Epithelial cell of proximal tubule (primary cell): ENCODE measurements around the gene STX18. TPM values are rescaled to one million over a fixed set of nuclear protein-coding genes. Genes with fewer than 3 reads are reported as not detected.

Experiments used
- DNase-seq: peaks from one replicate; pipeline ENCODE4 v3.0.0-alpha.2; 2011; ENCODE audit warnings: low read depth
- H3K4me3 ChIP-seq: 2 replicates; pipeline ENCODE4 v1.5.1; 2011; ENCODE audit warnings: low read depth, mild to moderate bottlenecking, low read length
- total RNA-seq: library from RNA; depleted of rRNA; stranded (reverse); fragments of >200 nt; gene quantifications from 2 replicates; pipeline ENCODE4 v1.2.3, GENCODE V29; 2015
- TF ChIP-seq, protein P1 (sequence below): conservative IDR thresholded peaks from 2 replicates; pipeline ENCODE4 v1.5.1; 2012; ENCODE audit warnings: low read depth, mild to moderate bottlenecking, low read length

STX18 gene
- total RNA-seq, 1 donor from 2014 or later: 30.0 TPM

DNA sequence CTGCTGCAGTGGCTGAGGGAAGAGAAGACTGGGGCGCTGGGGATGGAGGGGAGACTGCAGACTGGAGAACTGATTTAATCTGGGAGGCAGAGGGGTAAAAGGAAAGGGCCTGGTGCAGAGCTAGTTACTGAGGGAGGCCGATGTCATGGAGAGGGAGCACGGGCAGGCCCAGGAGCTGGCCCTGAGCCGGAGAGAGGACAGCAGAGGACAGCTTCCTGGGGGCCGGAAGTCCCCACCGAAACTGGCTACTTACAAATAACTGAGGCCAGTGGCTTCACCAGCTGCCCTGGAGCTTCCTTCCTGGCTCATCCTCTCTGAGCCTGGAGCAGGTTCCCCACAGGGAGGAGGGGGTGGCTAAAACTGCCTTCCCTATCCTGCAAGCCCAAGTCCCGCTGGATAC, 128.0 kb downstream of the STX18 start:
- TF ChIP-seq, protein P1, sequence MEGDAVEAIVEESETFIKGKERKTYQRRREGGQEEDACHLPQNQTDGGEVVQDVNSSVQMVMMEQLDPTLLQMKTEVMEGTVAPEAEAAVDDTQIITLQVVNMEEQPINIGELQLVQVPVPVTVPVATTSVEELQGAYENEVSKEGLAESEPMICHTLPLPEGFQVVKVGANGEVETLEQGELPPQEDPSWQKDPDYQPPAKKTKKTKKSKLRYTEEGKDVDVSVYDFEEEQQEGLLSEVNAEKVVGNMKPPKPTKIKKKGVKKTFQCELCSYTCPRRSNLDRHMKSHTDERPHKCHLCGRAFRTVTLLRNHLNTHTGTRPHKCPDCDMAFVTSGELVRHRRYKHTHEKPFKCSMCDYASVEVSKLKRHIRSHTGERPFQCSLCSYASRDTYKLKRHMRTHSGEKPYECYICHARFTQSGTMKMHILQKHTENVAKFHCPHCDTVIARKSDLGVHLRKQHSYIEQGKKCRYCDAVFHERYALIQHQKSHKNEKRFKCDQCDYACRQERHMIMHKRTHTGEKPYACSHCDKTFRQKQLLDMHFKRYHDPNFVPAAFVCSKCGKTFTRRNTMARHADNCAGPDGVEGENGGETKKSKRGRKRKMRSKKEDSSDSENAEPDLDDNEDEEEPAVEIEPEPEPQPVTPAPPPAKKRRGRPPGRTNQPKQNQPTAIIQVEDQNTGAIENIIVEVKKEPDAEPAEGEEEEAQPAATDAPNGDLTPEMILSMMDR: no peak
- no peak for DNase-seq
- no peak overlapping the region for H3K4me3 ChIP-seq

- no peak for DNase-seq
- H3K4me3 ChIP-seq: no peak overlapping the region
- TF ChIP-seq, protein P1: no peak
These were observed 128.5 kb downstream of the STX18 start for GRCh38 chr4:4413373-4413725.

DNA sequence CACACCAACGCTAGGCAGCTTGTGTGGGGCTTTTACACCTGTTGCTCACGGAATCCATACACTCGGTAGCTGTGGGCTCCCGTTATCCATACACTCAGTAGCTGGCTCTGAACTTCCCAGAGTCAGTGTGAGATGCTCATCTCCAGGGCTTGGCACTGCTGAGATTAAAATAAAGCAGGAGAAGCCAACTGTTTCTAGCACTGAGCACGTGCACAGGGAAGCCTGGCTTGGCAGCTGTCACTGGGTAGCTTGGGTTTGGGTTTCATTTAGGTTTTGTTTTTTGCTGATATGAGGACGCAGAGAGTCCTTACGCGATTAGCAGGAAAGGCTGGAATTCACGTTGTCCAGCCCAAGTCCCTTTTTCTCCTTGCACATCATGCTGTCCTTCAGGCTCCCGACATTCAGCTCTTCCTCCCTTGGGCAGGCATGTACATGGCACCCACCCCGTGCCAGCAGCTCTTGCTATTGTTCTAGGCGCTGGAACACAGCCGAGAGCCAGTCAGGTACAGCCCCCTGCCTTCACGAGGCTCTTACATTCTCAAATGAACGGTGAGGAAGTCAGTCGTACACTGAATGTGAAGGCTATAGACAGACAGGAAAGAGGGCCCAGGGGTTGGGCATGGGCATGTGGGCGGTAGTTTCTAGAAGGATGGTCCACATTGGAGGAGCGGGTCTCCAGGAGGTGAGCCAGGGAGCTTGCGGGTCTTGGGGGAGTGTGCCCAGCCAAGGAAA, 129.0 kb downstream of the STX18 start:
- no peak overlapping the region for H3K4me3 ChIP-seq
- TF ChIP-seq, protein P1: no peak
- no peak for DNase-seq

- TF ChIP-seq, protein P1: no peak
- H3K4me3 ChIP-seq: no peak overlapping the region
These were observed 129.9 kb downstream of the STX18 start for GRCh38 chr4:4411906-4412305.

GRCh38 chr4:4410271-4410670, 131.6 kb downstream of the STX18 start:
- no peak for DNase-seq
- H3K4me3 ChIP-seq: no peak overlapping the region
- TF ChIP-seq, protein P1: no peak

More at GRCh38 chr4:4411906-4412305, 129.9 kb downstream of the STX18 start:
- DNase-seq: no peak

DNA sequence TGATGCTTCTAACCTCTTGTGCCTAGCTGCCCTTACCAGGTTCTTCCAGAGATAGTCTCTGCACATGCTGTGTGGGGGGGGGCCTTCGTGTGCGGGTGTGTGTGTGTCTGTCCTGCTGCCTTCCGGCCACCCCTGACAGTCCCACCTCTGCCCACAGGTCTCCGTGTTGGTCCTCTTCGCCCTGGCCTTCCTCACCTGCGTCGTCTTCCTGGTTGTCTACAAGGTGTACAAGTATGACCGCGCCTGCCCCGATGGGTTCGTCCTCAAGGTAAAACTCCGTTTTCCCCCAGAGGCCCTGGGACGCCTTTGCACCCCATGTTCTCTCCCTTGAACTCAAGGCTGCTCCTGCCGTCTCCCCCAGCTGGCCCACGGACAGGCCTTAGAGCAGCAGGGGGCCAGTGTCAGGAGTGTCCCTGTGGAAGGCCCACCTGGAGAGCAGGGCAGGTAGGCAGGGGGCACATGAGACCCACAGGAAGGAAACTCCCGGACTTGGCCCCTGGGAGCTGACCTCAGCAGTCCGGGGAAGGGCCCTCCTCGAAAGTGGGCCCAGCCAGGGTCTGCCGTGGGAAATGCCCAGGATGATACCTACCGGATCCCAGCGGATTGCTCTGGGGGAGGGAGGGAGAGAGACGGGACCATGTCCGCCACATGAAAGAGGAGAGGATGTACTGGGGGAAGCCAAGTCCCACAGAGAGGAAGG, 132.3 kb downstream of the STX18 start:
- no peak for DNase-seq
- no peak overlapping the region for H3K4me3 ChIP-seq
- TF ChIP-seq, protein P1: no peak
